GM12878 (cell line): ENCODE results near the gene NKAIN2. TPM values are rescaled to one million over a fixed set of nuclear protein-coding genes. Genes with fewer than 3 reads are reported as not detected.
"Not testable (repeated sequence)": the region's sequence is repeated elsewhere in the genome, so short reads cannot be mapped to it uniquely, and the experiment has no call there.

Experiments used
- ATAC-seq: fragments of 200-7000 bp; cut with Tn5 transposase; 3 replicates; pipeline ENCODE4 v1.9.1; 2020; ENCODE audit warnings: mild to moderate bottlenecking, moderate library complexity
- BruUV-seq: library from RNA; stranded (reverse); fragments of 400-500 nt; replicated peaks from 2 replicates; lab custom pipeline; 2021; lab: Mats Ljungman, UMichigan
- CTCF ChIA-PET: fragments of 300-600 bp; sonication (Branson Sonifier 250); formaldehyde crosslinking; extraction: SDS; loops from one replicate; lab custom pipeline; 2021; ENCODE audit warnings: inconsistent platforms; lab: Yijun Ruan, JAX
- POLR2A ChIA-PET: fragments of 350-600 bp; formaldehyde crosslinking; extraction: SDS; loops from one replicate; lab custom pipeline; 2021; ENCODE audit warnings: inconsistent platforms; lab: Charles Lee
- RAD21 ChIA-PET: fragments of 300-600 bp; sonication (Branson Sonifier 250); formaldehyde crosslinking; loops from one replicate; lab custom pipeline; 2023; ENCODE audit warnings: antibody characterized with exemption; ENCODE audit not compliant: unreplicated experiment; lab: Charles Lee
- SMC1A ChIA-PET: fragments of 300-600 bp; sonication (Branson Sonifier 250); formaldehyde crosslinking; loops from one replicate; lab custom pipeline; 2023; ENCODE audit not compliant: unreplicated experiment, uncharacterized antibody; lab: Charles Lee
- DNase-seq: peaks from one replicate; pipeline ENCODE4 v3.0.0-alpha.2; 2011; ENCODE audit warnings: low read depth, low spot score
- FAIRE-seq: peaks from 3 replicates; lab custom pipeline; 2011; peaks lifted over from hg19 to GRCh38; lab: Jason Lieb, UNC
- H2AFZ ChIP-seq: 2 replicates; pipeline ENCODE4 v1.6.0; 2011; ENCODE audit warnings: low read depth, low read length, control low read depth; ENCODE audit not compliant: control insufficient read depth
- H3K27ac ChIP-seq: 2 replicates; pipeline ENCODE4 v1.5.1; 2011; ENCODE audit warnings: control low read depth; ENCODE audit not compliant: control insufficient read depth, insufficient read depth
- H3K27me3 ChIP-seq, 2 experiments: replicated peaks in 1 of 2; 2 replicates each; pipeline versions ENCODE4 v1.6.0 to v1.6.1; 2011; ENCODE audit warnings: low read length in 1 of 2; ENCODE audit not compliant: control insufficient read depth in 2 of 2, insufficient read depth in 2 of 2
- H3K36me3 ChIP-seq, 2 experiments: 2 replicates each; pipeline ENCODE4 v1.5.1; 2011; ENCODE audit warnings: low read length in 1 of 2; ENCODE audit not compliant: control insufficient read depth in 2 of 2, insufficient read depth in 2 of 2
- H3K4me1 ChIP-seq: 2 replicates; pipeline ENCODE4 v1.6.1; 2011; ENCODE audit warnings: mild to moderate bottlenecking, low read length, moderate library complexity, mixed read lengths; ENCODE audit not compliant: control insufficient read depth, insufficient read depth
- H3K4me2 ChIP-seq: 2 replicates; pipeline ENCODE4 v1.6.0; 2011; ENCODE audit warnings: control low read depth; ENCODE audit not compliant: control insufficient read depth, insufficient read depth
- H3K4me3 ChIP-seq: fragments of 200-600 bp; sonication (generic); 2 replicates; pipeline ENCODE4 v1.5.1; 2016
- H3K79me2 ChIP-seq: 2 replicates; pipeline ENCODE4 v1.6.0; 2011; ENCODE audit warnings: low read length; ENCODE audit not compliant: control insufficient read depth, insufficient read depth
- H3K9ac ChIP-seq: 2 replicates; pipeline ENCODE4 v1.8.0; 2011; ENCODE audit warnings: low read length, control low read depth, mixed read lengths; ENCODE audit not compliant: control insufficient read depth, insufficient read depth
- H3K9me3 ChIP-seq: replicated peaks from 3 replicates; pipeline ENCODE4 v1.5.1; 2011; ENCODE audit warnings: mild to moderate bottlenecking, low read length; ENCODE audit not compliant: control insufficient read depth, insufficient read depth
- H4K20me1 ChIP-seq: 2 replicates; pipeline ENCODE4 v1.6.0; 2011; ENCODE audit not compliant: control insufficient read depth, insufficient read depth
- BRCA1 ChIP-seq: IDR thresholded peaks from 2 replicates; pipeline ENCODE4 v1.6.1; 2011; ENCODE audit warnings: low read depth, low read length, improper control_type of control experiment
- EZH2 ChIP-seq: IDR thresholded peaks from 2 replicates; pipeline ENCODE4 v1.6.1; 2012; ENCODE audit warnings: low read depth, mild to moderate bottlenecking, control low read depth, inconsistent platforms, low read length, borderline replicate concordance; ENCODE audit not compliant: control insufficient read depth
- GATAD2B ChIP-seq: fragments of 450-650 bp; conservative IDR thresholded peaks from 2 replicates; pipeline ENCODE4 v1.6.1; 2017; ENCODE audit warnings: low read depth, mild to moderate bottlenecking, moderate library complexity
- IKZF1 ChIP-seq: fragments of 450-650 bp; conservative IDR thresholded peaks from 2 replicates; pipeline ENCODE4 v1.6.1; 2017; ENCODE audit warnings: antibody characterized with exemption, mild to moderate bottlenecking
- NR2F1 ChIP-seq: fragments of 450-650 bp; conservative IDR thresholded peaks from 2 replicates; pipeline ENCODE4 v1.6.1; 2017; ENCODE audit warnings: mild to moderate bottlenecking
- NRF1 ChIP-seq: conservative IDR thresholded peaks from 2 replicates; pipeline ENCODE4 v1.6.1; 2011; ENCODE audit warnings: mild to moderate bottlenecking, low read depth, low read length, improper control_type of control experiment
- POLR2AphosphoS2 ChIP-seq: IDR thresholded peaks from 2 replicates; pipeline ENCODE4 v1.6.1; 2011; ENCODE audit warnings: low read depth, mild to moderate bottlenecking, low read length, improper control_type of control experiment, moderate library complexity
- RUNX3 ChIP-seq: IDR thresholded peaks from 2 replicates; pipeline ENCODE4 v1.6.1; 2012; ENCODE audit warnings: low read length, inconsistent platforms
- SMAD1 ChIP-seq: fragments of 450-650 bp; IDR thresholded peaks from 2 replicates; pipeline ENCODE4 v1.6.1; 2018; ENCODE audit warnings: mild to moderate bottlenecking, low read depth; ENCODE audit not compliant: partially characterized antibody
- SUPT20H ChIP-seq: IDR thresholded peaks from 2 replicates; pipeline ENCODE4 v1.6.1; 2011; ENCODE audit warnings: low read depth, mild to moderate bottlenecking, low read length, moderate library complexity, borderline replicate concordance; ENCODE audit not compliant: control insufficient read depth
- TBL1XR1 ChIP-seq: IDR thresholded peaks from 2 replicates; pipeline ENCODE4 v1.6.1; 2012; ENCODE audit warnings: low read depth, low read length, improper control_type of control experiment
- TCF12 ChIP-seq: IDR thresholded peaks from 2 replicates; pipeline ENCODE4 v1.6.1; 2011; ENCODE audit warnings: low read depth, mild to moderate bottlenecking, low read length
- TCF7 ChIP-seq: IDR thresholded peaks from 2 replicates; pipeline ENCODE4 v1.6.1; 2014; ENCODE audit warnings: antibody characterized with exemption, borderline replicate concordance
- ZNF217 ChIP-seq: fragments of 450-650 bp; IDR thresholded peaks from 2 replicates; pipeline ENCODE4 v1.6.1; 2017; ENCODE audit warnings: antibody characterized with exemption, mild to moderate bottlenecking
- WGBS: methylation state at CpG from one replicate; pipeline ENCODE4 v1.1.6; 2016; ENCODE audit warnings: low lambda C conversion rate; ENCODE audit not compliant: insufficient replicate concordance, insufficient coverage; ENCODE audit errors: missing lambda C conversion rate; 5-methylcytosine and 5-hydroxymethylcytosine counted together
- in situ Hi-C: fragments of 300-500 bp; cut with MboI; formaldehyde crosslinking; loops from 9 replicates; pipeline ENCODE4 v1.14.3; 2018; ENCODE audit warnings: mixed read lengths
- intact Hi-C: fragments of 100-400 bp; cut with micrococcal nuclease; formaldehyde crosslinking; loops from one replicate; pipeline ENCODE4 v1.14.2; 2022; ENCODE audit not compliant: unreplicated experiment
- polyA plus RNA-seq, 11 experiments: library from polyadenylated mRNA; depleted of rRNA in 4 of 11; unstranded in 6 of 11; stranded (reverse) in 5 of 11; fragments of >200 nt; fragmentation: Nextera tagmentation in 4 of 11; fragmentation: Illumina TruSeq in 1 of 11; extraction: Ambion mirVana in 4 of 11; extraction: Trizol in 1 of 11; gene quantifications; 1 replicate in 1 of 11; 2 replicates in 10 of 11; pipeline versions ENCODE4 v1.2.1 to v1.2.3, GENCODE V29; 2011 to 2016; ENCODE audit warnings: inconsistent platforms in 2 of 11, missing spikeins in 2 of 11, low read depth in 1 of 11
- total RNA-seq, 4 experiments: library from RNA; depleted of rRNA in 3 of 4; stranded (reverse); fragments of >200 nt in 3 of 4; fragmentation: Illumina TruSeq in 1 of 4; extraction: Trizol in 1 of 4; gene quantifications; 2 replicates each; pipeline versions ENCODE4 v1.2.1 to v1.2.3, GENCODE V29; 2013 to 2021

The NKAIN2 gene
- total and polyA plus RNA-seq, 10 of the 15 experiments (the other 5 are each of a cell fraction or from before 2014, with no cell fraction given) = not detected

DNA sequence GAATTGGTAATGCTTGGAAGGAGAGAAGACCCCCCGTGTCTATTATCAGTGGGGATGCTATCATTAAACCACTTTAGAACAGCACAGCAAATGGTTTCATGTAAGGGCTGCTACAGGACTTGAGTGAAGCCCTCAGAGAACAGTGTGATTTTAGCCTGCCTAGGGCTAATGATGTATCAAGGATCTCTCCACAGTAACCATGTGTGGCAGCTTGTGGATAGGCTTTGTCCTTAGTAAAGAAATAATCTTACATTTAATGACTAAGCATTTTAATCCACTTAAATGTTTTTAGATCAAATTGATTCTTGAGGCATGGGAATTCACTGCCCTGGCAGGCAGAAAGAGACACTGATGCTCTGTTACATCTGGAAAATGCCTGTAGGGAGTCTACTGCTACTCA is 495.1 kb downstream of the NKAIN2 start:
- ATAC-seq (no peak), DNase-seq (no peak), FAIRE-seq (no peak)
- no peak for TF ChIP-seq SUPT20H
- no peak for TF ChIP-seq RUNX3
- TF ChIP-seq NRF1 = no peak
- TF ChIP-seq EZH2 = no peak
- TF ChIP-seq IKZF1 = no peak
- TF ChIP-seq NR2F1 = no peak
- TF ChIP-seq TCF7 = no peak
- no peak for TF ChIP-seq TCF12
- TF ChIP-seq SMAD1 = no peak
- no peak for TF ChIP-seq ZNF217
- TF ChIP-seq TBL1XR1 = no peak
- no peak for TF ChIP-seq GATAD2B
- TF ChIP-seq BRCA1 = no peak
- no peak for TF ChIP-seq POLR2AphosphoS2
- Histone ChIP-seq H3K9ac (no peak overlapping the region), H3K9me3 (no peaks in the 10 kb centered on the region), H3K27ac (no peak overlapping the region), H4K20me1 (no peaks in the 10 kb centered on the region), H3K36me3 (no peaks in the 10 kb centered on the region), H3K4me2 (no peak overlapping the region), H3K4me1 (no peaks in the 10 kb centered on the region), H2AFZ (no peak overlapping the region), H3K79me2 (no peaks in the 10 kb centered on the region), H3K4me3 (no peak overlapping the region), H3K27me3 (no peaks in the 10 kb centered on the region)
- POLR2A ChIA-PET = no interaction called here
- CTCF ChIA-PET = no interaction called here
- SMC1A ChIA-PET = no interaction called here
- RAD21 ChIA-PET = no interaction called here
- intact Hi-C loops (no loop called here), in situ Hi-C loops (no loop called here)
- no TSS peak for BruUV-seq
- WGBS = 0% methylated on average over 1 of the region's 1 CpG

DNA sequence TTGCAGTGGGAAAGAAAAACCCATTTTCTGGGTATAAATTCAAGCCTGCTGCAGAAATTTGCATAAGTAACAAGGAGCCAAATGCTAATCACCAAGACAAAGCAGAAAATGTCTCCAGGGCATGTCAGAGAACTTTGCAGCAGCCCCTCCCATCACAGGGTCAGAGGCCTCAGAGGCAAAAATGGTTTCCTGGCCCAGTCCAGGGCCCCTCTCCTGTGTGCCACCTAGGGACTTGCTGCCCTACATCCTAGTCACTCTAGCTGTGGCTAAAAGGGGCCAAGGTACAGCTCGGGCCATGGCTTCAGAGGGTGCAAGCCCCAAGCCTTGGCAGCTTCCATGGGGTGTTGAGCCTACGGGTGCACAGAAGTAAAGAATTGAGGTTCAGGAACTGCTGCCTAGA is 497.2 kb downstream of the NKAIN2 start:
- in situ Hi-C loops, H3K79me2 ChIP-seq, POLR2A ChIA-PET, ATAC-seq, H3K4me1 ChIP-seq, SMC1A ChIA-PET, RAD21 ChIA-PET, H4K20me1 ChIP-seq, H3K9ac ChIP-seq, H3K4me2 ChIP-seq, H3K27me3 ChIP-seq, DNase-seq, H3K9me3 ChIP-seq, intact Hi-C loops, FAIRE-seq, CTCF ChIA-PET, H2AFZ ChIP-seq, H3K36me3 ChIP-seq, H3K4me3 ChIP-seq, H3K27ac ChIP-seq, BruUV-seq: not testable (repeated sequence)
- WGBS = 3% methylated on average over 2 of the region's 2 CpGs
